HEK293T (cell line): Measurements from ENCODE around the gene LTBP1.

Source experiments
- BHLHE40 ChIP-seq: fragments of 450-650 bp; IDR thresholded peaks from 2 replicates; pipeline ENCODE4 v1.6.1; 2016; ENCODE audit warnings: mild to moderate bottlenecking, moderate library complexity, borderline replicate concordance
- ELF4 ChIP-seq: fragments of 450-650 bp; IDR thresholded peaks from 2 replicates; pipeline ENCODE4 v1.6.1; 2017; ENCODE audit warnings: antibody characterized with exemption
- FOXK2 ChIP-seq: fragments of 450-650 bp; IDR thresholded peaks from 2 replicates; pipeline ENCODE4 v1.6.1; 2016; ENCODE audit warnings: mild to moderate bottlenecking
- HDGF ChIP-seq: fragments of 450-650 bp; IDR thresholded peaks from 2 replicates; pipeline ENCODE4 v1.6.1; 2017; ENCODE audit warnings: antibody characterized with exemption, borderline replicate concordance
- NFRKB ChIP-seq: fragments of 450-650 bp; IDR thresholded peaks from 2 replicates; pipeline ENCODE4 v1.6.1; 2016; ENCODE audit warnings: mild to moderate bottlenecking, moderate library complexity
- SP1 ChIP-seq: fragments of 450-650 bp; IDR thresholded peaks from 2 replicates; pipeline ENCODE4 v1.6.1; 2017
- SUZ12 ChIP-seq: fragments of 450-650 bp; IDR thresholded peaks from 2 replicates; pipeline ENCODE4 v1.6.1; 2016; ENCODE audit warnings: mild to moderate bottlenecking
- TARDBP ChIP-seq: fragments of 450-650 bp; IDR thresholded peaks from 2 replicates; pipeline ENCODE4 v1.6.1; 2016
- ZNF384 ChIP-seq: fragments of 450-650 bp; IDR thresholded peaks from 2 replicates; pipeline ENCODE4 v1.6.1; 2016
- TF ChIP-seq, protein P1 (sequence below): fragments of 450-650 bp; IDR thresholded peaks from 2 replicates; pipeline ENCODE4 v1.6.1; 2016

DNA sequence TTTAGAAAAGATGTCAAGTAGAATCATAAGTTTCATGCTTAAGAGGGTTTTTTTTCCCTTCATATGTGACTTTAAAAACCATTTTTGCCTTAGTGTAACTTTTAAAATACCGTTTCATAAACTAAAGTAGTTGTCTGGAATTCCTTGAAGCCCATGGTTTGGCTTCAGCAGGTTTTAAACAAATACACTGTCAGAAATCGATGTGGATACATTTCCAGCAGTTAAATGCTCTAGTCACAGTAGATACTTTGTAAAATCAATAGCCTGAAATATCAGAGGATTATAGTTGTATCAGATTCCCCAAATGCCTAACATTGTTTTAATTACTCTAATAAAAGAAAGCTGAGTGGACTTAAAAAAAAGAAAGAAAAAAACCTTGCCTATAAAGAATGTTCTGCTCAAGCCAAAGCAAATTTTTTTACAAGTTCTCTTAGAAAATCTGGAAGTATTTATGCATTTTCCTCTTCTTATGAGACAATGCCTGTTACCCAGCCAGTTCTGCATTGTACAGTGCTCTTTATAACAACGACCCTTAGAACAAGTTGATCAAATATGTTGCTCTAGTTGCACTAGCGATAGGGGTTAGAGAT lies 260.5 kb downstream of the LTBP1 start:
- no peak for TF ChIP-seq SP1
- TF ChIP-seq, protein P1, sequence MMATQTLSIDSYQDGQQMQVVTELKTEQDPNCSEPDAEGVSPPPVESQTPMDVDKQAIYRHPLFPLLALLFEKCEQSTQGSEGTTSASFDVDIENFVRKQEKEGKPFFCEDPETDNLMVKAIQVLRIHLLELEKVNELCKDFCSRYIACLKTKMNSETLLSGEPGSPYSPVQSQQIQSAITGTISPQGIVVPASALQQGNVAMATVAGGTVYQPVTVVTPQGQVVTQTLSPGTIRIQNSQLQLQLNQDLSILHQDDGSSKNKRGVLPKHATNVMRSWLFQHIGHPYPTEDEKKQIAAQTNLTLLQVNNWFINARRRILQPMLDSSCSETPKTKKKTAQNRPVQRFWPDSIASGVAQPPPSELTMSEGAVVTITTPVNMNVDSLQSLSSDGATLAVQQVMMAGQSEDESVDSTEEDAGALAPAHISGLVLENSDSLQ = no peak
- no peak for TF ChIP-seq SUZ12
- no peak for TF ChIP-seq ZNF384
- no peak for TF ChIP-seq FOXK2
- no peak for TF ChIP-seq ELF4
- no peak for TF ChIP-seq NFRKB
- no peak for TF ChIP-seq TARDBP
- no peak for TF ChIP-seq HDGF
- TF ChIP-seq BHLHE40 = no peak
